Immature natural killer cell (primary cell): ENCODE measurements around the gene ADGRG2. TPM values are rescaled to one million over a fixed set of nuclear protein-coding genes. Genes with fewer than 3 reads are reported as not detected.
"Not testable (repeated sequence)": the region's sequence is repeated elsewhere in the genome, so short reads cannot be mapped to it uniquely, and the experiment has no call there.

Experiments used
- DNase-seq, 3 donors: peaks; one replicate each; pipeline ENCODE4 v3.0.0; 2022; ENCODE audit warnings: mixed read lengths in 1 of 3
- H3K27ac Mint-ChIP-seq, 6 donors: one replicate each; pipeline ENCODE4 v1.8.0; 2020; ENCODE audit warnings: mixed read lengths in 6 of 6, mild to moderate bottlenecking in 5 of 6, inconsistent platforms in 4 of 6, moderate library complexity in 3 of 6
- H3K27me3 Mint-ChIP-seq, 3 donors: one replicate each; pipeline ENCODE4 v1.8.0; 2020 to 2021; ENCODE audit warnings: low read depth in 3 of 3, mild to moderate bottlenecking in 3 of 3, mixed read lengths in 3 of 3, moderate library complexity in 3 of 3, inconsistent platforms in 1 of 3
- H3K36me3 Mint-ChIP-seq, 3 donors: one replicate each; pipeline ENCODE4 v1.8.0; 2020; ENCODE audit warnings: mixed read lengths in 3 of 3, inconsistent platforms in 2 of 3, mild to moderate bottlenecking in 2 of 3
- H3K4me1 Mint-ChIP-seq, 2 donors: one replicate each; pipeline ENCODE4 v1.8.0; 2020; ENCODE audit warnings: inconsistent platforms in 2 of 2, mild to moderate bottlenecking in 2 of 2, mixed read lengths in 2 of 2, moderate library complexity in 1 of 2
- H3K4me3 Mint-ChIP-seq, 5 donors: one replicate each; pipeline ENCODE4 v1.8.0; 2020; ENCODE audit warnings: mild to moderate bottlenecking in 5 of 5, mixed read lengths in 5 of 5, inconsistent platforms in 3 of 5, moderate library complexity in 3 of 5
- H3K9me3 Mint-ChIP-seq, 6 donors: one replicate each; pipeline ENCODE4 v1.8.0; 2020; ENCODE audit warnings: mild to moderate bottlenecking in 6 of 6, mixed read lengths in 6 of 6, inconsistent platforms in 4 of 6, moderate library complexity in 3 of 6
- polyA plus RNA-seq, 3 donors: library from polyadenylated mRNA; unstranded; fragments of 300-500 nt; fragmentation: Illumina TruSeq; gene quantifications; one replicate each; pipeline ENCODE4 v1.2.3, GENCODE V29; 2021

ADGRG2 gene
- polyA plus RNA-seq, 3 donors from 2014 or later: not detected

DNA sequence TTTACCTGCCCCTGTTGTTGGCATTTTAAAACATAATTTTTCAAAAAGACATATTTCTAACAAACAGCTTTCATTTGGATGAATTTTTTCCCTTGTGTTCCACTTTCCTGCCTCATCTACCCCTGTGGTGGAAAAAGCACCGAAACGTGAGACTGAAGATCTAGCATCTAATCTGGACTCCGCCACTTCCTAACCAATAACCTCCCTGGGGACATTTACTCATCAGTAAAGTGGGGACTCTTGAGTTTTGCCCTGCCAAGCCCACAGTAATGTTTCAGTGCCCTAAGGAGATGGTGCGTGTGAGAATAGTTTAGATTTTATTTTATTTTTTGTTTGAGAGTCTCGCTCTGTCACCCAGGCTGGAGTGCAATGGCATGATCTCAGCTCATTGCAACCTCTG, 56.7 kb downstream of the ADGRG2 start:
- Mint-ChIP-seq H3K9me3 (no peaks in the 10 kb centered on the region), H3K4me3 (no peak overlapping the region), H3K27ac (no peak overlapping the region)

DNA sequence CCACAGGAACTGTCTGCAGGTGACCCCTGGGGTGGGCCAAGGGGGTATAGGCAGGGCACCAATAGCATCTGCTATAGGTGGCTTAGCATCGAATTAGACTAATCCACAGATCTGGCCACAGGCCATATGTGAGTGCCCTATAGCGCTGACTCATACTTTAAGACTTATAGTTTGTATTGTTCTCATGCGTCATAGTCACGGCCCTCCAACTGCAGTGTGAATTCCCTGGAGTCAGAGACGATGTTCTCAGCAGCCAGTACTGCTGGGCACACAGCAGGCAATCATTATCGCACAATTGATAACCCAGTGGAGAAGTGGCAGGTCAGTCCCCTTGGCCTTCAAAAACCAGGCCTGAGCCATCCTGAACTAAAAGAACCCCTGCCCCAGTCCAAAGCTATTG, 58.1 kb downstream of the ADGRG2 start:
- Mint-ChIP-seq H3K4me1 (no peaks in the 10 kb centered on the region), H3K27ac (no peak overlapping the region), H3K36me3 (no peaks in the 10 kb centered on the region), H3K27me3 (peaks cover 0 to 2% (median 1%) of the 10 kb centered on the region in 3 donors), H3K9me3 (no peaks in the 10 kb centered on the region), H3K4me3 (no peak overlapping the region)
- no peak for DNase-seq

More for the DNA sequence above, 56.7 kb downstream of the ADGRG2 start:
- Mint-ChIP-seq H3K36me3 (no peaks in the 10 kb centered on the region), H3K27me3 (peaks cover 1 to 2% (median 2%) of the 10 kb centered on the region in 3 donors), H3K4me1 (no peaks in the 10 kb centered on the region)
- DNase-seq: no peak

DNA sequence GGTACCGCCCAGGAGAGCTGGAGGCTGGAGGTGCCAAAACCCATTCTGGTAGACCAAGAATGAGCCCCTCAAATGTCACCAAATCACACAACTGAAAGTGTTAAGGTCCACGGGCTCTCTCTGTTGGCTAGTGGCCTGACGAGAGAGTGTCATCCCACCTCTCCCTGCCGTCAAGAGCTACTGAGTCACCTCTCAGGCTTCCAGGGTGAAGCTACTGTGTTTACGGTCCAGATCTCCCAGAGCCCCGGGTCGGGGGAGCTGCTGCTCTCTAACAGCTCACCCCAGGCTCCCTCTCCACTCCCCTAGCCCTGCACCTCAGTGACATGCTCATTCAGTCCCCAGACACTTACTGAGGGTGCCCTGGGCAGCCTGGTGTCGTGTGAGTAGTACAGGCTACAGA, 59.2 kb downstream of the ADGRG2 start:
- Mint-ChIP-seq H3K27me3 (peaks cover 0 to 2% (median 1%) of the 10 kb centered on the region in 3 donors), H3K4me3 (no peak overlapping the region), H3K36me3 (no peaks in the 10 kb centered on the region), H3K9me3 (no peaks in the 10 kb centered on the region), H3K27ac (no peak overlapping the region), H3K4me1 (no peaks in the 10 kb centered on the region)
- no peak for DNase-seq

DNA sequence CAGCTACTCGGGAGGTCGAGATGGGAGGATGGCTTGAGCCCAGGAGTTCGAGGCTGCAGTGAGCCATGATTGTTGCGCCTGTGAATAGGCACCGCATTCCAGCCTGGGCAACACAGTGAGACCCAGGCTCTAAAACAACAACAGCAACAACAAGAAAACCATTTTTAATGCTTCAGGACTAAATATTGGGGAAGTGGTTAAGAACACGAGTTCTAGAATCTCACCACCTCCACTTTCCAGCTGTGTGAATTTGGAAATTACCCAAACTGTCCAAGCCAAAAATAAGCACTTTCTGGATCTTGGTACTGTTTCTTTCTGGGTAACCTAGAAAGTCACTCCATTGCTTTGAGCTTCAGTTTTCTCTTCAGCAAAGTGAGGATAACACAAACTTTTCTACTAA, 63.2 kb downstream of the ADGRG2 start:
- peaks cover 1 to 2% (median 1%) of the 10 kb centered on the region in 3 donors for H3K27me3 Mint-ChIP-seq
- no peak for DNase-seq
- H3K36me3 Mint-ChIP-seq: no peaks in the 10 kb centered on the region
- no peak overlapping the region for H3K27ac Mint-ChIP-seq
- H3K4me1 Mint-ChIP-seq: no peaks in the 10 kb centered on the region
- H3K4me3 Mint-ChIP-seq: no peak overlapping the region
- no peaks in the 10 kb centered on the region for H3K9me3 Mint-ChIP-seq

DNA sequence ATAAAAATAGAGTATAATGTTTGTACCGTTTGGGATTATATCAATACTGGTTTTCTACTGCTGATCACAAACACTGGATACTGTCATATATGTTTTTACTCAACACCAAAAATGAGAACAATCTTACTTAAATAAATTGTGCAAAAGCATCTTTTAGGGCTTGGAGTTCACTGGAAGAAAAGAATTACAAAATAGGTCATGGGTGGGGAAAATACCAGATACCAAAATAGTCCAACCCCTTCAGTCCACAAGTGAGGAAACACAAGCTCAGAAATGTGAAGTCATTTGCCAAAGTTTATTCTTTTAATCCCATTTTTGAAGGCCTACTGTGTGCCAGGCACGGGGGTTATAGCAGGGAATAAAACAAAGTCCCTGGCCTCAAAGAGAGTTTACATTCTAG, 64.4 kb downstream of the ADGRG2 start:
- DNase-seq: no peak
- Mint-ChIP-seq H3K36me3 (no peaks in the 10 kb centered on the region), H3K4me3 (no peak overlapping the region), H3K27ac (no peak overlapping the region), H3K27me3 (peaks cover 0 to 1% (median 1%) of the 10 kb centered on the region in 3 donors), H3K4me1 (no peaks in the 10 kb centered on the region), H3K9me3 (no peaks in the 10 kb centered on the region)

DNA sequence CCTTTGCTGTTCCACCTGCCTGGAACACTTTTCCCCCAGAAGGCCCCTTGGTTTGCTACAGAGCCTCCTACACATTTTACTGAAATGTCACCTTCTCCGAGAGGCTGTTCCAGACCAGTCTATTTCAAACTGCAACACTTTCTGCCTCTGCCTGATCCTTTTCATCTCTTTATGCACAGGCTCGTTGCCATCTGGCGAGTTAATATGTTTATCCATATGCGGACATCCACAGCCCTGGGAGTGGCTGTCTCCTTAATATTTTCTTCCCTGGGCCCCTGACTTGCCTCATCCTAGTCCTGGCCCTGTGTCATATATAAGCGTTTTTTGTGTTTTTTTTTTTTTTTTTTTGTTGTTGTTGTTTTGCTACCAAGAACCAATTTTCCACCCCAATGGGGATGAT, 73.2 kb downstream of the ADGRG2 start:
- H3K27ac Mint-ChIP-seq: no peak overlapping the region

DNA sequence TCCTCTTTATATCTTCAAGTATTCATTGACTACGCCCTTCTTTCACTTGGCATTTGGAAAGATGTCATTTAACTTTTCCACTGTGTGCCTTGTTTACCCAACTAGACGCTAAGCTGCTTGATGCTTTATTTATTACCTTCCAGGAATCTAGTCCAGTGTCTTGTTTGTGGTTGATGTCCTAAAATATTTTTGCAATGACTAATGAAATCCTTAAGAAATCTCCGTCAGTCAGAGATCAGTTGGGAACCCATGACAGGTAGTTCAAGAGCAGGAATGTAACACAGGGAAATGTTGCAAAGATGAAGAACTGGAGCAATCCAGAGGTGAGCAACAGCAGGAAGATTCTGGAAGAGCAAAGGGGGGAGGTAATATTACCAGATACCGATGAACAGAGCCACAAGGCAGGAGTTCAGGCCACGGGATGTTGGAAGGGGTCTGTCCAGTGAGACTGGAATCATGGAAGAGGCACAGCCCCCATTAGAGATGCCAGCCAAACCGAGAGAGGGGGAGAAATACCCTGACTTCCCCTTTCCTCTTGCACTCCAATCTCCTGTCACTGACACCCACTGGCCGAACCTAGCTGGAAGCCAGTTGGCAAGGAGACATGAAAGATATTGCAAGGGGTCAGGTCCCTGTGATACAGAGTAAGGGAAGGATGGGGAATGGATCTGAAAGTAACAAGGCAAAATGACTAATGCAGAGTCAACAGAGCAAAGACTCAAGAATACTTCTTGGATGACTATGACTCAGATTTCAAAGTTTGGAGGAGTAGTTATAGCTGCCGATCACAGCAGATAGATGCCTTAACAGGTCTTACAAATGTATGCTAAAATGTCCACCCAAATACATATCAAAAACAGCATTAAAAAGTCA, 75.7 kb downstream of the ADGRG2 start:
- DNase-seq: no peak
- Mint-ChIP-seq H3K4me3 (no peak overlapping the region), H3K27me3 (no peaks in the 10 kb centered on the region), H3K27ac (no peak overlapping the region), H3K9me3 (no peaks in the 10 kb centered on the region), H3K36me3 (peaks cover 0 to under 1% (median 0%) of the 10 kb centered on the region in 3 donors), H3K4me1 (no peaks in the 10 kb centered on the region)

More for the DNA sequence above, 73.2 kb downstream of the ADGRG2 start:
- DNase-seq: no peak
- Mint-ChIP-seq H3K27me3 (no peaks in the 10 kb centered on the region), H3K4me1 (no peaks in the 10 kb centered on the region), H3K4me3 (no peak overlapping the region), H3K36me3 (peaks cover 0 to 2% (median 0%) of the 10 kb centered on the region in 3 donors), H3K9me3 (no peaks in the 10 kb centered on the region)

- no peaks in the 10 kb centered on the region for H3K9me3 Mint-ChIP-seq
- H3K36me3 Mint-ChIP-seq: no peaks in the 10 kb centered on the region
- H3K4me1 Mint-ChIP-seq: no peaks in the 10 kb centered on the region
- H3K27ac Mint-ChIP-seq: no peak overlapping the region
- peak in 1 of 3 donors; percentile 2 for DNase-seq
- peaks cover 0 to 3% (median 2%) of the 10 kb centered on the region in 3 donors for H3K27me3 Mint-ChIP-seq
- no peak overlapping the region for H3K4me3 Mint-ChIP-seq
Measured at GRCh38 chrX:19040373-19040772, 81.9 kb downstream of the ADGRG2 start.

GRCh38 chrX:19034025-19034424, 88.2 kb downstream of the ADGRG2 start:
- Mint-ChIP-seq H3K27me3 (peaks cover 0 to 3% (median 2%) of the 10 kb centered on the region in 3 donors), H3K4me1 (no peaks in the 10 kb centered on the region), H3K36me3 (no peaks in the 10 kb centered on the region), H3K27ac (no peak overlapping the region), H3K9me3 (no peaks in the 10 kb centered on the region), H3K4me3 (no peak overlapping the region)
- no peak for DNase-seq

DNA sequence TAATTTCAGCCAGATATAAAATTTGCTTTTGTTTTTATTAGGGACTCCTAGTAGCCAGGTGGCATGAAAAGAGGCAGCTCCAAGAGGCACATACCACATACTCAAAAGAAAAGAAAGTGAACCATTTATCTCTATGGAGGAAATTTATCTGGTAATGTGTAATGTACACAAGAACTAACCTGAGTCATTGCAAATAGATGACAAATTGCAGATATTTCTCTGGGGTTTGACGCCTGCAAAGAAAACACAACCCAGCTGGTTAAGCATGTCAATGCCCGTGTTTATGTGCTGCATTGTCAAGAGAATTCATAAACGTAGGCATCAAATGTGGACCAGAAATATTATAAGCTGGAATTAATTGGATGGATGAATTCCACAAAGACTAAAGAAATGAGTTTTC, 91.5 kb downstream of the ADGRG2 start:
- no peaks in the 10 kb centered on the region for H3K27me3 Mint-ChIP-seq
- H3K4me3 Mint-ChIP-seq: no peak overlapping the region
- no peaks in the 10 kb centered on the region for H3K36me3 Mint-ChIP-seq
- H3K9me3 Mint-ChIP-seq: no peaks in the 10 kb centered on the region
- no peaks in the 10 kb centered on the region for H3K4me1 Mint-ChIP-seq
- DNase-seq: no peak
- no peak overlapping the region for H3K27ac Mint-ChIP-seq

- no peak overlapping the region for H3K4me3 Mint-ChIP-seq
- no peaks in the 10 kb centered on the region for H3K4me1 Mint-ChIP-seq
Measured at GRCh38 chrX:19028560-19028959, 93.7 kb downstream of the ADGRG2 start.

DNA sequence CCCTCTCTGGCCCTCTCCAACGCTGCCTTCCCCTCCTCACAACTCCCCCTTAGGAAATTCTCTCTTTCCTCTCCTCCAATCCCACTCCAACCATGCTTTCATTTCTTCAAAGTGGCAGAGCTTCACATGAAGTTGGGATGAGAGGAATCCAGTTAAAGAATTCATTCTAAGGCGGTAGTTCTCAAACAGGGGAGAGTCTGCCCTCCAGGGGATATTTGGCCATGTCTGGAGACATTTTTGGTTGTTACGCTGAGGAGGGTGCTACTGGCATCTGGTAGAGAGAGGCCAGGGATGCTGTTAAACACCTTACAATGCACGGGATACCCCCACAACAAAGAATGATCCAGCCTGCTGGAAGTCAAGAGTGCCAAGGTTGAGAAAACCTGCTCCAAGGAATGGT, 97.9 kb downstream of the ADGRG2 start:
- DNase-seq: no peak
- Mint-ChIP-seq H3K4me3 (no peak overlapping the region), H3K27me3 (peaks cover 0 to 4% (median 1%) of the 10 kb centered on the region in 3 donors), H3K27ac (no peak overlapping the region), H3K4me1 (no peaks in the 10 kb centered on the region), H3K9me3 (no peaks in the 10 kb centered on the region), H3K36me3 (no peaks in the 10 kb centered on the region)

More at GRCh38 chrX:19028560-19028959, 93.7 kb downstream of the ADGRG2 start:
- Mint-ChIP-seq H3K9me3 (no peaks in the 10 kb centered on the region), H3K27ac (no peak overlapping the region), H3K36me3 (no peaks in the 10 kb centered on the region), H3K27me3 (peaks cover 0 to 1% (median 0%) of the 10 kb centered on the region in 3 donors)
- no peak for DNase-seq

DNA sequence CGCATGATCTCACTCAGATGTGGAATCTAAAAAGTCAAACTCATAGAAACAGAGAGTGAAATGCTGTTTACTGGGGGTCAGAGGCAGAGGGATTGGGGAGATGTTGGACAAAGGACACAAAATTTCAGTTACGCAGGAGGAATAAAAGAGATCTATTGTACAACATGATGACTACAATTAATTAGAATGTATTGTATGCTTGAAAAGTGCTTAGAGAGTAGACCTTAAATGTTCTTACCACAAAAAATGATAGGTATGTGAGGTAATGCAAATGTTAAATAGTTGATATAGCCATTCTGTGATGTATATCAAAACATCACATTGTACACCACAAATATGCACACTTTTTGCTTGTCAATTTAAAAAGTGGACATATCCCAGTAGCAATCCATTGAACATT, 102.3 kb downstream of the ADGRG2 start:
- DNase-seq: no peak
- peaks cover 0 to 4% (median 1%) of the 10 kb centered on the region in 3 donors for H3K27me3 Mint-ChIP-seq
- H3K4me1 Mint-ChIP-seq: no peaks in the 10 kb centered on the region
- no peaks in the 10 kb centered on the region for H3K9me3 Mint-ChIP-seq
- H3K27ac Mint-ChIP-seq: no peak overlapping the region
- H3K36me3 Mint-ChIP-seq: no peaks in the 10 kb centered on the region
- H3K4me3 Mint-ChIP-seq: no peak overlapping the region

GRCh38 chrX:19017271-19017670, 105.0 kb downstream of the ADGRG2 start:
- H3K27ac Mint-ChIP-seq: no peak overlapping the region
- no peaks in the 10 kb centered on the region for H3K4me1 Mint-ChIP-seq
- peaks cover 0 to 1% (median 0%) of the 10 kb centered on the region in 6 donors for H3K9me3 Mint-ChIP-seq
- no peaks in the 10 kb centered on the region for H3K27me3 Mint-ChIP-seq
- no peak for DNase-seq
- H3K36me3 Mint-ChIP-seq: no peaks in the 10 kb centered on the region
- H3K4me3 Mint-ChIP-seq: no peak overlapping the region

GRCh38 chrX:19016614-19017013, 105.7 kb downstream of the ADGRG2 start:
- not testable (repeated sequence) for H3K36me3 Mint-ChIP-seq, DNase-seq, H3K4me1 Mint-ChIP-seq

More at GRCh38 chrX:19016614-19017013, 105.7 kb downstream of the ADGRG2 start:
- H3K27me3 Mint-ChIP-seq, H3K4me3 Mint-ChIP-seq, H3K27ac Mint-ChIP-seq, H3K9me3 Mint-ChIP-seq: not testable (repeated sequence)
